Esophagus muscularis mucosa (tissue), 4 donors: ENCODE data around the gene GRPR.

Experiments used
- CTCF ChIP-seq, 3 experiments: fragments of 200-600 bp in 2 of 3; fragments of 450-650 bp in 1 of 3; sonication (generic) in 2 of 3; IDR thresholded peaks; one replicate each; pipeline ENCODE4 v1.5.1; 2017 to 2019; ENCODE audit warnings: antibody characterized with exemption in 3 of 3, mild to moderate bottlenecking in 2 of 3, moderate library complexity in 1 of 3
- EP300 ChIP-seq: sonication (generic); formaldehyde crosslinking; IDR thresholded peaks from one replicate; pipeline ENCODE4 v1.6.1; 2017; ENCODE audit warnings: antibody characterized with exemption
- POLR2AphosphoS5 ChIP-seq, 2 donors: sonication (generic); formaldehyde crosslinking; IDR thresholded peaks; one replicate each; pipeline ENCODE4 v1.6.1; 2017; ENCODE audit warnings: antibody characterized with exemption in 2 of 2

GRCh38 chrX:16130707-16131106, 7.3 kb downstream of the GRPR start:
- no peak for TF ChIP-seq CTCF (IDR thresholded peaks at IDR 0.05)
- TF ChIP-seq EP300, result no peak
- no peak for TF ChIP-seq POLR2AphosphoS5 (IDR thresholded peaks at IDR 0.05)
